ENCODE data around the gene CREB5. TPM values are rescaled to one million over a fixed set of nuclear protein-coding genes. Genes with fewer than 3 reads are reported as not detected.

CREB5 gene
- total and polyA plus RNA-seq, 2 of the 8 experiments (the other 6 are each of a cell fraction or from before 2014, with no cell fraction given) = 2.4 to 2.7 TPM

DNA sequence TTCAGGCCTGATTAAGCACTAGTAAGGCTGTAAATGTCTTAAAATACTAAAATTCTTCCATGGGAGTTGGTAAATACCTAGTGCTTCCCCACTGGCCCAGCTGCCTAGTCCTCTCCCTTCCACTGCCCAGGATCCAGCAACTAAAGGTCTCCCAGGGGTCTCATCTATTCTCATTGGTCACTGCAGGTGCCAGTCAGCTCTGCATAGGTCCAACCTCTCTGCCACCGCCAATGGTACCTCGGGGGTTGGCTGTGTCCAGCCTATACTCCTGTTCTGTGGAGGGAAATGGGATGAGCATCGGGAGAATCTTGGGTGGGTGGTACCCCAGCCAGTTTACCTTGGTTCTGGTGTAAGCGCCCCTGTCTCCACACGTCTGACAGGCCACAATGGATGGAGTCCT lies 6.1 kb upstream of the CREB5 start:
- H3K9ac ChIP-seq (replicated peaks in 1 of 4; ENCODE audit: extremely low read depth in 1 of 4, low read depth in 3 of 4, low read length in 3 of 4) = no peak overlapping the region
- H3K4me2 ChIP-seq (ENCODE audit: insufficient read depth in 1 of 2, low read depth in 2 of 2, low read length in 2 of 2) = no peak overlapping the region
- no peak overlapping the region for H2BK15ac ChIP-seq (ENCODE audit: low read length)
- peaks cover 18 to 41% (median 33%) of the 10 kb centered on the region in 4 experiments for H3K27me3 ChIP-seq (replicated peaks in 1 of 4; ENCODE audit: control insufficient read depth in 3 of 4, extremely low read depth in 1 of 4, insufficient read depth in 3 of 4, low read length in 3 of 4)
- H3K4me1 ChIP-seq (replicated peaks in 1 of 4; ENCODE audit: control insufficient read depth in 3 of 4, insufficient read depth in 4 of 4, low read length in 3 of 4) = peaks cover 0 to 10% (median 3%) of the 10 kb centered on the region in 4 experiments; a peak in 4 of 7 replicates
- H2BK120ac ChIP-seq (replicated peaks; ENCODE audit: low read depth, low read length) = no peak overlapping the region
- H3K56ac ChIP-seq (replicated peaks; ENCODE audit: insufficient read length, low read depth, low read length) = no peak overlapping the region
- H3K14ac ChIP-seq (ENCODE audit: insufficient read length) = no peak overlapping the region
- 90% methylated on average over 5 of the region's 5 CpGs; no CpG with 5 or more reads in 1 of the 2 experiments for WGBS, 2 experiments (ENCODE audit: extremely low coverage in 1 of 2, insufficient coverage in 1 of 2, insufficient read length in 1 of 2, insufficient replicate concordance in 2 of 2, low coverage in 1 of 2, low lambda C conversion rate in 2 of 2, missing lambda C conversion rate in 1 of 2)
- no peaks in the 10 kb centered on the region for H3K9me3 ChIP-seq (ENCODE audit: insufficient read depth in 2 of 2, low read depth in 1 of 2, low read length in 1 of 2)
- ChIA-PET POLR2A (ENCODE audit: partially characterized antibody) (no interaction called here), CTCF (ENCODE audit: partially characterized antibody) (interaction anchor here (1.2 kb wide), 1 partner anchor 42 kb away, joined by 3 read pairs; no protein-coding TSS in a partner anchor)
- H3K79me1 ChIP-seq (ENCODE audit: low read depth, low read length) = no peaks in the 10 kb centered on the region
- no peak overlapping the region for H3K27ac ChIP-seq (ENCODE audit: low read depth, low read length)
- no peak overlapping the region for H3K18ac ChIP-seq (ENCODE audit: extremely low read depth, low read length)
- TF ChIP-seq SP2 (IDR thresholded peaks at IDR 0.05; ENCODE audit: low read length) (peak; percentile 27; the same call in 1 of the 2 replicates), SP1 (IDR thresholded peaks at IDR 0.05; ENCODE audit: low read depth, low read length) (peak; percentile 53), NRF1 (IDR thresholded peaks at IDR 0.05; ENCODE audit: low read depth, low read length) (no peak)
- H2BK12ac ChIP-seq (ENCODE audit: low read depth, low read length) = no peak overlapping the region
- no peak overlapping the region for H2AK5ac ChIP-seq (ENCODE audit: low read depth, low read length)
- no peaks in the 10 kb centered on the region for H3K79me2 ChIP-seq (ENCODE audit: control insufficient read depth in 1 of 2, insufficient read depth in 2 of 2, low read length in 2 of 2)
- no peak overlapping the region for H4K8ac ChIP-seq (ENCODE audit: extremely low read depth, insufficient read depth, low read length)
- H3K23ac ChIP-seq (ENCODE audit: insufficient read length) = no peak overlapping the region
- peaks cover 25% of the 10 kb centered on the region for H3K23me2 ChIP-seq (ENCODE audit: low read depth, low read length)
- no peaks in the 10 kb centered on the region for H3K36me3 ChIP-seq (ENCODE audit: control insufficient read depth in 2 of 4, insufficient read depth in 4 of 4, low read length in 3 of 4)
- DNase-seq (ENCODE audit: low read depth in 1 of 2, low spot score in 2 of 2) (peak in 1 of 2 experiments; percentile 49), FAIRE-seq (no peak)
- no peak overlapping the region for H2BK20ac ChIP-seq (ENCODE audit: low read length)
- no peak overlapping the region for H4K5ac ChIP-seq (ENCODE audit: insufficient read length, low read depth, low read length)
- peaks cover 3% of the 10 kb centered on the region in 2 experiments for H4K20me1 ChIP-seq (replicated peaks in 1 of 2; ENCODE audit: control insufficient read depth in 1 of 2, insufficient read depth in 2 of 2, low read length in 2 of 2)
- no peak overlapping the region for H2AFZ ChIP-seq (ENCODE audit: low read length)
- H4K91ac ChIP-seq (replicated peaks; ENCODE audit: insufficient read length, low read length) = no peak overlapping the region
- no peak overlapping the region for H3K4me3 ChIP-seq (ENCODE audit: extremely low read depth in 1 of 4, insufficient read depth in 2 of 4, low read depth in 3 of 4, low read length in 4 of 4)
- no peak overlapping the region for H3K4ac ChIP-seq (replicated peaks; ENCODE audit: insufficient read length, low read depth, low read length)
- H2BK5ac ChIP-seq (ENCODE audit: low read depth, low read length) = no peak overlapping the region
